Thyroid gland (tissue), 4 donors: ENCODE data around the gene TENT5C.

Experiments used
- POLR2A ChIP-seq, 2 donors: fragments of 450-650 bp; IDR thresholded peaks; one replicate each; pipeline ENCODE4 v1.6.1; 2017; ENCODE audit warnings: antibody characterized with exemption in 2 of 2, mild to moderate bottlenecking in 2 of 2, moderate library complexity in 1 of 2
- TF ChIP-seq, protein P1 (sequence below), 6 experiments: fragments of 200-600 bp in 3 of 6; fragments of 450-650 bp in 3 of 6; sonication (generic) in 3 of 6; IDR thresholded peaks; one replicate each; pipeline ENCODE4 v1.5.1; 2016 to 2019; ENCODE audit warnings: antibody characterized with exemption in 6 of 6, mild to moderate bottlenecking in 2 of 6, inconsistent platforms in 1 of 6, moderate library complexity in 1 of 6

DNA sequence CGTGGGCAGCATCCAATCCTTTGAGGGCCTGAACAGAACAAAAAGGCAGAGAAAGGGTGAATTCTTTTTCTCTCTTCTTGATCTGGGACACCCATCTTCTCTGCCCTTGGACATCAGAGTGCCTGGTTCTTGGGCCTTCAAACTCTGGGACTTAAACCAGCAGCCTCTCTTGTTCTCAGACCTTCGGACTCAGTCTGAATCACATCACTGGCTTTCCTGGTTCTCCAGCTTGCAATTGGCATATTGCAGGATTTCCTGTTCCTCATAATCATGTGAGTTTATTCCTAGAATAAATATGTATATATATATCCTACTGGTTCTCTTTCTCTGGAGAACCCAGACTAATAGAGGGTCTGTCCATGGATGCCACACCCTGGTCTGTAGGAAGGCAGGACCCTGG is 16.3 kb upstream of the TENT5C start:
- TF ChIP-seq, protein P1, sequence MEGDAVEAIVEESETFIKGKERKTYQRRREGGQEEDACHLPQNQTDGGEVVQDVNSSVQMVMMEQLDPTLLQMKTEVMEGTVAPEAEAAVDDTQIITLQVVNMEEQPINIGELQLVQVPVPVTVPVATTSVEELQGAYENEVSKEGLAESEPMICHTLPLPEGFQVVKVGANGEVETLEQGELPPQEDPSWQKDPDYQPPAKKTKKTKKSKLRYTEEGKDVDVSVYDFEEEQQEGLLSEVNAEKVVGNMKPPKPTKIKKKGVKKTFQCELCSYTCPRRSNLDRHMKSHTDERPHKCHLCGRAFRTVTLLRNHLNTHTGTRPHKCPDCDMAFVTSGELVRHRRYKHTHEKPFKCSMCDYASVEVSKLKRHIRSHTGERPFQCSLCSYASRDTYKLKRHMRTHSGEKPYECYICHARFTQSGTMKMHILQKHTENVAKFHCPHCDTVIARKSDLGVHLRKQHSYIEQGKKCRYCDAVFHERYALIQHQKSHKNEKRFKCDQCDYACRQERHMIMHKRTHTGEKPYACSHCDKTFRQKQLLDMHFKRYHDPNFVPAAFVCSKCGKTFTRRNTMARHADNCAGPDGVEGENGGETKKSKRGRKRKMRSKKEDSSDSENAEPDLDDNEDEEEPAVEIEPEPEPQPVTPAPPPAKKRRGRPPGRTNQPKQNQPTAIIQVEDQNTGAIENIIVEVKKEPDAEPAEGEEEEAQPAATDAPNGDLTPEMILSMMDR (IDR thresholded peaks at IDR 0.05) = no peak
- TF ChIP-seq POLR2A (IDR thresholded peaks at IDR 0.05) = no peak
